ENCODE data around the gene NCKAP5.

Gene NCKAP5

GRCh38 chr2:133489641-133490410 lies 78.4 kb downstream of the NCKAP5 start:
- no peaks in the 10 kb centered on the region for H3K79me2 ChIP-seq (ENCODE audit: control insufficient read depth, insufficient read depth, low read length, poor library complexity)
- H2AFZ ChIP-seq (ENCODE audit: insufficient read depth, low read length, poor library complexity) = no peak overlapping the region
- H3K79me1 ChIP-seq (ENCODE audit: low read length) = no peaks in the 10 kb centered on the region
- H3K36me3 ChIP-seq (ENCODE audit: control insufficient read depth in 1 of 2, insufficient read depth in 2 of 2, low read length in 2 of 2) = no peaks in the 10 kb centered on the region
- no peak overlapping the region for H3K18ac ChIP-seq (ENCODE audit: low read length)
- H4K8ac ChIP-seq (ENCODE audit: low read depth, low read length) = no peak overlapping the region
- H3K4me1 ChIP-seq (ENCODE audit: control insufficient read depth in 1 of 2, insufficient read depth in 2 of 2, low read length in 2 of 2) = no peaks in the 10 kb centered on the region
- H3K23ac ChIP-seq (ENCODE audit: low read length) = no peak overlapping the region
- H3K27me3 ChIP-seq (ENCODE audit: insufficient read depth, low read length) = no peaks in the 10 kb centered on the region
- H4K12ac ChIP-seq (ENCODE audit: low read depth, low read length) = no peak overlapping the region
- H3K4me2 ChIP-seq (ENCODE audit: low read length) = no peak overlapping the region
- no peak overlapping the region for H2BK12ac ChIP-seq (ENCODE audit: low read length)
- H3K4ac ChIP-seq (ENCODE audit: low read depth, low read length) = no peak overlapping the region
- no CpG with 5 or more reads among the region's 5 CpGs for WGBS (ENCODE audit: extremely low coverage, insufficient coverage, insufficient read length)
- no peak overlapping the region for H3K14ac ChIP-seq (ENCODE audit: low read length)
- no peak overlapping the region for H2BK120ac ChIP-seq (ENCODE audit: insufficient read depth, low read length, poor library complexity)
- H2BK5ac ChIP-seq (ENCODE audit: low read depth, low read length, poor library complexity) = no peak overlapping the region
- no peak overlapping the region for H3K9ac ChIP-seq (ENCODE audit: low read length)
- no peak overlapping the region for H3K27ac ChIP-seq (ENCODE audit: low read depth, low read length)
- H3K4me3 ChIP-seq (ENCODE audit: low read depth, low read length) = no peak overlapping the region
- no peak overlapping the region for H4K91ac ChIP-seq (ENCODE audit: low read depth, low read length)
- H2AK5ac ChIP-seq (ENCODE audit: low read length) = no peak overlapping the region
- no peak for DNase-seq
- H3K9me3 ChIP-seq (ENCODE audit: insufficient read depth, low read depth, low read length) = no peaks in the 10 kb centered on the region

GRCh38 chr2:133489146-133489545 lies 79.1 kb downstream of the NCKAP5 start:
- Histone ChIP-seq H3K23ac (ENCODE audit: low read length) (no peak overlapping the region), H3K4me3 (ENCODE audit: low read depth, low read length) (no peak overlapping the region), H3K4me2 (ENCODE audit: low read length) (no peak overlapping the region), H3K27me3 (ENCODE audit: insufficient read depth, low read length) (no peaks in the 10 kb centered on the region), H2AK5ac (ENCODE audit: low read length) (no peak overlapping the region), H2BK12ac (ENCODE audit: low read length) (no peak overlapping the region), H4K12ac (ENCODE audit: low read depth, low read length) (no peak overlapping the region), H3K9me3 (ENCODE audit: insufficient read depth, low read depth, low read length) (no peaks in the 10 kb centered on the region), H3K9ac (ENCODE audit: low read length) (no peak overlapping the region), H2BK120ac (ENCODE audit: insufficient read depth, low read length, poor library complexity) (no peak overlapping the region), H3K79me2 (ENCODE audit: control insufficient read depth, insufficient read depth, low read length, poor library complexity) (no peaks in the 10 kb centered on the region), H3K4me1 (ENCODE audit: control insufficient read depth in 1 of 2, insufficient read depth in 2 of 2, low read length in 2 of 2) (no peaks in the 10 kb centered on the region), H4K91ac (ENCODE audit: low read depth, low read length) (no peak overlapping the region), H2BK5ac (ENCODE audit: low read depth, low read length, poor library complexity) (no peak overlapping the region), H3K79me1 (ENCODE audit: low read length) (no peaks in the 10 kb centered on the region), H3K4ac (ENCODE audit: low read depth, low read length) (no peak overlapping the region), H3K18ac (ENCODE audit: low read length) (no peak overlapping the region), H3K14ac (ENCODE audit: low read length) (no peak overlapping the region), H2AFZ (ENCODE audit: insufficient read depth, low read length, poor library complexity) (no peak overlapping the region), H3K27ac (ENCODE audit: low read depth, low read length) (no peak overlapping the region), H4K8ac (ENCODE audit: low read depth, low read length) (no peak overlapping the region), H3K36me3 (ENCODE audit: control insufficient read depth in 1 of 2, insufficient read depth in 2 of 2, low read length in 2 of 2) (no peaks in the 10 kb centered on the region)
- no peak for DNase-seq
- no CpG with 5 or more reads among the region's 1 CpG for WGBS (ENCODE audit: extremely low coverage, insufficient coverage, insufficient read length)

- Histone ChIP-seq H3K27me3 (ENCODE audit: insufficient read depth, low read length) (no peaks in the 10 kb centered on the region), H3K14ac (ENCODE audit: low read length) (no peak overlapping the region), H2BK5ac (ENCODE audit: low read depth, low read length, poor library complexity) (no peak overlapping the region), H3K4me1 (ENCODE audit: control insufficient read depth in 1 of 2, insufficient read depth in 2 of 2, low read length in 2 of 2) (no peaks in the 10 kb centered on the region), H3K36me3 (ENCODE audit: control insufficient read depth in 1 of 2, insufficient read depth in 2 of 2, low read length in 2 of 2) (no peaks in the 10 kb centered on the region), H2BK120ac (ENCODE audit: insufficient read depth, low read length, poor library complexity) (no peak overlapping the region), H3K79me1 (ENCODE audit: low read length) (no peaks in the 10 kb centered on the region), H3K4ac (ENCODE audit: low read depth, low read length) (no peak overlapping the region), H3K9me3 (ENCODE audit: insufficient read depth, low read depth, low read length) (no peaks in the 10 kb centered on the region), H4K8ac (ENCODE audit: low read depth, low read length) (no peak overlapping the region), H2AK5ac (ENCODE audit: low read length) (no peak overlapping the region), H3K18ac (ENCODE audit: low read length) (no peak overlapping the region), H3K4me2 (ENCODE audit: low read length) (no peak overlapping the region), H4K12ac (ENCODE audit: low read depth, low read length) (no peak overlapping the region), H2BK12ac (ENCODE audit: low read length) (no peak overlapping the region), H3K27ac (ENCODE audit: low read depth, low read length) (no peak overlapping the region), H3K4me3 (ENCODE audit: low read depth, low read length) (no peak overlapping the region), H4K91ac (ENCODE audit: low read depth, low read length) (no peak overlapping the region), H3K23ac (ENCODE audit: low read length) (no peak overlapping the region), H3K9ac (ENCODE audit: low read length) (no peak overlapping the region), H2AFZ (ENCODE audit: insufficient read depth, low read length, poor library complexity) (no peak overlapping the region), H3K79me2 (ENCODE audit: control insufficient read depth, insufficient read depth, low read length, poor library complexity) (no peaks in the 10 kb centered on the region)
- no CpG with 5 or more reads among the region's 5 CpGs for WGBS (ENCODE audit: extremely low coverage, insufficient coverage, insufficient read length)
- peak in 1 of 2 donors; percentile 15 for DNase-seq
Observed at GRCh38 chr2:133486771-133487191, 81.5 kb downstream of the NCKAP5 start.

- no peak overlapping the region for H4K8ac ChIP-seq (ENCODE audit: low read depth, low read length)
- no peak overlapping the region for H3K4me2 ChIP-seq (ENCODE audit: low read length)
- no peaks in the 10 kb centered on the region for H3K9me3 ChIP-seq (ENCODE audit: insufficient read depth, low read depth, low read length)
- H3K27ac ChIP-seq (ENCODE audit: low read depth, low read length) = no peak overlapping the region
- H3K9ac ChIP-seq (ENCODE audit: low read length) = no peak overlapping the region
- no peaks in the 10 kb centered on the region for H3K4me1 ChIP-seq (ENCODE audit: control insufficient read depth in 1 of 2, insufficient read depth in 2 of 2, low read length in 2 of 2)
- no peak overlapping the region for H2BK120ac ChIP-seq (ENCODE audit: insufficient read depth, low read length, poor library complexity)
- no peak overlapping the region for H3K14ac ChIP-seq (ENCODE audit: low read length)
- no CpG with 5 or more reads among the region's 3 CpGs for WGBS (ENCODE audit: extremely low coverage, insufficient coverage, insufficient read length)
- H4K91ac ChIP-seq (ENCODE audit: low read depth, low read length) = no peak overlapping the region
- no peak overlapping the region for H2AK5ac ChIP-seq (ENCODE audit: low read length)
- H3K18ac ChIP-seq (ENCODE audit: low read length) = no peak overlapping the region
- H4K12ac ChIP-seq (ENCODE audit: low read depth, low read length) = no peak overlapping the region
- no peak overlapping the region for H3K4me3 ChIP-seq (ENCODE audit: low read depth, low read length)
- no peaks in the 10 kb centered on the region for H3K27me3 ChIP-seq (ENCODE audit: insufficient read depth, low read length)
- H2BK5ac ChIP-seq (ENCODE audit: low read depth, low read length, poor library complexity) = no peak overlapping the region
- H3K23ac ChIP-seq (ENCODE audit: low read length) = no peak overlapping the region
- no peaks in the 10 kb centered on the region for H3K79me2 ChIP-seq (ENCODE audit: control insufficient read depth, insufficient read depth, low read length, poor library complexity)
- no peak overlapping the region for H2BK12ac ChIP-seq (ENCODE audit: low read length)
- no peak overlapping the region for H3K4ac ChIP-seq (ENCODE audit: low read depth, low read length)
- DNase-seq = no peak
- H3K79me1 ChIP-seq (ENCODE audit: low read length) = no peaks in the 10 kb centered on the region
- H3K36me3 ChIP-seq (ENCODE audit: control insufficient read depth in 1 of 2, insufficient read depth in 2 of 2, low read length in 2 of 2) = no peaks in the 10 kb centered on the region
- H2AFZ ChIP-seq (ENCODE audit: insufficient read depth, low read length, poor library complexity) = no peak overlapping the region
Observed at GRCh38 chr2:133485868-133486267, 82.4 kb downstream of the NCKAP5 start.
